SK-MEL-5 (cell line): ENCODE data around the gene PLCB2. TPM values are rescaled to one million over a fixed set of nuclear protein-coding genes. Genes with fewer than 3 reads are reported as not detected.
A peak's percentile ranks its signal among the peaks of the same experiment; 100 is the strongest.

Source experiments
- DNase-seq: peaks from one replicate; pipeline ENCODE4 v3.0.0-alpha.2; 2016; ENCODE audit warnings: low read depth, low spot score
- in situ Hi-C: cut with HindIII; loops from 2 replicates; pipeline ENCODE4 v1.10.0; 2016; ENCODE audit warnings: low sequenced_read_pairs, high pct_unique_total_duplicates, low pct_unique_long_range_greater_than_20kb
- total RNA-seq: library from RNA; depleted of rRNA; stranded (reverse); fragments of >200 nt; shearing (Covaris generic); gene quantifications from 2 replicates; pipeline ENCODE4 v1.2.3, GENCODE V29; 2014

PLCB2 gene
- total RNA-seq, 1 experiment from 2014 or later = 1.9 TPM

- in situ Hi-C loops = no loop called here
- no peak for DNase-seq
Observed at GRCh38 chr15:40312370-40313158, 4.8 kb upstream of the PLCB2 start.

GRCh38 chr15:40310993-40311392 lies 3.3 kb upstream of the PLCB2 start:
- no peak for DNase-seq
- in situ Hi-C loops = no loop called here

GRCh38 chr15:40310001-40310959 lies 2.5 kb upstream of the PLCB2 start:
- in situ Hi-C loops = no loop called here
- DNase-seq = peak; percentile 73

- in situ Hi-C loops = no loop called here
- DNase-seq = no peak
Observed at GRCh38 chr15:40309344-40309862, 1.7 kb upstream of the PLCB2 start.

GRCh38 chr15:40306908-40307307 lies 827 bp downstream of the PLCB2 start:
- in situ Hi-C loops = no loop called here
- DNase-seq = no peak

- in situ Hi-C loops = no loop called here
- DNase-seq = no peak
Observed at GRCh38 chr15:40306371-40306770, 1.4 kb downstream of the PLCB2 start.

- in situ Hi-C loops = no loop called here
- DNase-seq = no peak
Observed at GRCh38 chr15:40305281-40305680, 2.5 kb downstream of the PLCB2 start.

GRCh38 chr15:40303576-40303975 lies 4.2 kb downstream of the PLCB2 start:
- DNase-seq = no peak

GRCh38 chr15:40302981-40303380 lies 4.8 kb downstream of the PLCB2 start:
- DNase-seq = no peak
- in situ Hi-C loops = no loop called here

More at GRCh38 chr15:40303576-40303975, 4.2 kb downstream of the PLCB2 start:
- in situ Hi-C loops = no loop called here

- DNase-seq = no peak
- in situ Hi-C loops = no loop called here
Observed at GRCh38 chr15:40302288-40302886, 5.3 kb downstream of the PLCB2 start.

GRCh38 chr15:40301467-40302179 lies 6.1 kb downstream of the PLCB2 start:
- no peak for DNase-seq

GRCh38 chr15:40300771-40301170 lies 7.0 kb downstream of the PLCB2 start:
- in situ Hi-C loops = no loop called here
- DNase-seq = no peak

More at GRCh38 chr15:40301467-40302179, 6.1 kb downstream of the PLCB2 start:
- in situ Hi-C loops = no loop called here

GRCh38 chr15:40300367-40300766 lies 7.4 kb downstream of the PLCB2 start:
- no peak for DNase-seq
- in situ Hi-C loops = no loop called here

GRCh38 chr15:40298216-40298935 lies 9.4 kb downstream of the PLCB2 start:
- no peak for DNase-seq
- in situ Hi-C loops = no loop called here

- no peak for DNase-seq
- in situ Hi-C loops = no loop called here
Observed at GRCh38 chr15:40297356-40297755, 10.4 kb downstream of the PLCB2 start.

- in situ Hi-C loops = no loop called here
- DNase-seq = no peak
Observed at GRCh38 chr15:40296561-40297230, 11.0 kb downstream of the PLCB2 start.
